IPS-18c (cell line): ENCODE measurements around the gene CYP4F3.
"Not testable (repeated sequence)": the region's sequence is repeated elsewhere in the genome, so short reads cannot be mapped to it uniquely, and the experiment has no call there.

ENCODE experiments used
- H3K4me3 ChIP-seq: 2 replicates; pipeline ENCODE4 v1.7.0; 2013; ENCODE audit warnings: low read depth, mild to moderate bottlenecking, low read length, moderate library complexity; ENCODE audit not compliant: insufficient read depth
- H3K9me3 ChIP-seq: one replicate; pipeline ENCODE4 v1.6.1; 2013; ENCODE audit warnings: mild to moderate bottlenecking, low read length, moderate library complexity; ENCODE audit not compliant: control insufficient read depth, insufficient read depth

CYP4F3 gene

GRCh38 chr19:15649526-15649925 is 8.8 kb downstream of the CYP4F3 start:
- Histone ChIP-seq H3K9me3 (peaks cover 4% of the 10 kb centered on the region), H3K4me3 (no peak overlapping the region)

- H3K9me3 ChIP-seq: not testable (repeated sequence)
These were observed 9.4 kb downstream of the CYP4F3 start for GRCh38 chr19:15650123-15650522.

GRCh38 chr19:15651791-15652190 is 11.1 kb downstream of the CYP4F3 start:
- Histone ChIP-seq H3K4me3 (no peak overlapping the region), H3K9me3 (peaks cover 2% of the 10 kb centered on the region)

More at GRCh38 chr19:15650123-15650522, 9.4 kb downstream of the CYP4F3 start:
- not testable (repeated sequence) for H3K4me3 ChIP-seq

DNA sequence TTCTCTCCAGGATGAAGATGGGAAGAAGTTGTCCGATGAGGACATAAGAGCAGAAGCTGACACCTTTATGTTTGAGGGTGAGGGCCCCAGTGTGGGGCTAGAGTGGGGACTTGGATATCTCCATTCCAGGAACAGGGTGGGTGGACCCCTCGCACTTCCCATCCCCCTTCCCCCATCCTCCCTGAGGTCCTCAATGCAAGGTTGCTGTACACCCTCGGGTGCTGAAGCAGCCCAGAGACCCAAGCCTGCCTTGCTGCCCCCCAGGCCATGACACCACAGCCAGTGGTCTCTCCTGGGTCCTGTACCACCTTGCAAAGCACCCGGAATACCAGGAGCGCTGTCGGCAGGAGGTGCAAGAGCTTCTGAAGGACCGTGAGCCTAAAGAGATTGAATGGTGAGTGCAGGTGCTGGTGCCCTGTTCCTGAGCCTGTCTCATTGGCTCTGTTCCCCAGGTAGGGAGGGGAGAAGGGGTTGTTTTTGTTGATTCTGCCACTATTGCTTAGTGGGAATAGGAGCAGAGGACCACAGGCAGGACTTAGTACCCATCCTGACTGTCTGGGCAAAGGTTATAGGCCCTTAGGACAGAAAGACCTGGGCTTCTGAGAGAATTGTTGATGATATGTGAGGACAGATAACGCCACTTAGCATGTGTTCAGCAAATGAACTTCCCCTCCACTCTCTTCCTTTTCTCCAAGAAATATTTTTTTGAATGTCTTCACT is 12.0 kb downstream of the CYP4F3 start:
- Histone ChIP-seq H3K4me3 (no peak overlapping the region), H3K9me3 (peaks cover 2% of the 10 kb centered on the region)

- H3K9me3 ChIP-seq: peaks cover 2% of the 10 kb centered on the region
- no peak overlapping the region for H3K4me3 ChIP-seq
These were observed 15.8 kb downstream of the CYP4F3 start for GRCh38 chr19:15656467-15656866.

DNA sequence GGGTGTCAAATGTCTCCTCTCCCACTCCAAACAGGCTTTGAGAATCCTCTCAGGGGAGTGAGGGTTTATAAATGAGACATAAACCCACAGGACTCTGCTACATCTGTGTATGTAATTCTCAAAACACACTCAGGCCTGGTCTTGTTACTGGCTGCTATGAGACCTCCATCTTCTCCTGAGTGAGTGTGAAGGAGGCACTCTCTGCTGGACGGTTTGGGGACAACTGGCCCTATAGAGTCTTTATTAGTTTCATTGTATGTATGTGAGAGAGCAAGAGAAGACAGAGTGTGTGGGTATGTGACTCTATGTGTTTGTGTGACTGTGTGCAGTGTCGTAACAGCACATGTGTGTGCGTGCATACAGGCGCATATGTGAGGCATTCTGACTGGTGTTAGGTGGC is 22.6 kb downstream of the CYP4F3 start:
- Histone ChIP-seq H3K4me3 (no peak overlapping the region), H3K9me3 (peaks cover 6% of the 10 kb centered on the region)

GRCh38 chr19:15666186-15666585 is 25.5 kb downstream of the CYP4F3 start:
- Histone ChIP-seq H3K9me3 (peaks cover 6% of the 10 kb centered on the region), H3K4me3 (no peak overlapping the region)

GRCh38 chr19:15666883-15667282 is 26.2 kb downstream of the CYP4F3 start:
- Histone ChIP-seq H3K4me3 (no peak overlapping the region), H3K9me3 (peaks cover 6% of the 10 kb centered on the region)

GRCh38 chr19:15669440-15669839 is 28.7 kb downstream of the CYP4F3 start:
- Histone ChIP-seq H3K4me3 (no peak overlapping the region), H3K9me3 (peaks cover 6% of the 10 kb centered on the region)

- Histone ChIP-seq H3K4me3 (no peak overlapping the region), H3K9me3 (peaks cover 6% of the 10 kb centered on the region)
These were observed 29.2 kb downstream of the CYP4F3 start for GRCh38 chr19:15669891-15670290.

- peaks cover 6% of the 10 kb centered on the region for H3K9me3 ChIP-seq
These were observed 30.6 kb downstream of the CYP4F3 start for GRCh38 chr19:15671237-15671821.

DNA sequence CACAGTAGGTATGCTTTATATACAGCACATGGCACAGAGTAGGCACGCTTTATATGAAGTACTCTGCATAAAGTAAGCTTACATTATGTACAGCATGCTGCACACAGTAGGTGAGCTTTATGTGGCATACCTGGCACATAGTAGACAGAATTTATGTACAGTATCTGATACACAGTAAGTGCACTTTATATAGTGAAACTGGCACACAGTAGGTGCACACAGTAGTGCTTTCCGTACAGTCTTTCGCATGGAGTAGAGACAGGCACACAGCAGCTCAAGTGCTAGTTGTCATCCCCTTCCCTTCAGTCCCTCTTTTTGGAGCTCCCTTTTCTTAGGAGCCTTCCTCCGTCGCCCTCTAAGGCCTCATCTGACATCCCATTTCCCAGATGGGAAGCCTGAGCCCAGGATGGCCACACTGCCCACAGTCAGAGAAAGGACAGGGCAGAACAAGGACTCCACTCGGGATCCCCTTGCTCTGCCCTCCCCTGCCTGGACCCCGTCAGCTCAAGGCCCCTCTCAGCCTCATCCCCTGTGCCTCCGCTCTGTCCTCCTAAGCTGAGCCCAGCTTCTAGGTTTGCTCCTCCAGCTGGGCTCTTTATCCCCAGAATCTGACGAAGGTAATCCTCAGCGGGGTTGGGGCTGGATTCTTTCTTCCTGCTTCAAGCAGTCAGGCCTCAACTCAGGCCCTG is 31.3 kb downstream of the CYP4F3 start:
- no peak overlapping the region; the same call in 1 of the 2 replicates for H3K4me3 ChIP-seq
- H3K9me3 ChIP-seq: peaks cover 2% of the 10 kb centered on the region

More at GRCh38 chr19:15671237-15671821, 30.6 kb downstream of the CYP4F3 start:
- no peak overlapping the region for H3K4me3 ChIP-seq

DNA sequence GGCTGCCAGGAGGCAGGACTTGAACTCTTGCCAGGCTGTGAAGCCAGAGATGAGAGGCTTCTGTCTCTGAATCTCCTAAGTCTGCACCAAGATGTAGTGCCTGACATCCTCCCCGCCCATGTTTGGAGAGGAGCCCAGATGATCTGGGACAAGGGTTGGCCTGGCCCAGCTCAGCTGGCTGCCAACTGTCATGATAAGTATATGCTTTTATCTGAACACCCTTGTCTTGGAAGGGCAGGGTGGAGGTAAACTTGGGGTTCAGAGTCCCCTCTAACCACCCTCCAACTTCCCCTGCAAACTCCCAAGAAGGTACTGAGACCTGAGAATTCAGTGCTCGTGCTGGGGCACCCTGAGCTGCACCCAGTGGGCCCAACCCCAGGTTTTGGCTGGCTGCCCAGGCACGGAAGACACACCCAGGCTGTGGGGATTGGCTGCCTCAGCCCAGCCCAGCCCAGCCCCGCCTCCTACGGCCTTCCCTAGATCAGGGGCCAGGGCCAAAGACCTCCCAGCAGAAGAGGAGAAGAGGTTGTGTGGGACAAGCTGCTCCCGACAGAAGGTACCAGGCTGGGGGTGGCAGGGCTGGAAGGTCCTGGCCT is 32.0 kb downstream of the CYP4F3 start, which contains the start of gene CYP4F12:
TSS of gene CYP4F12 (plus strand) at position 508 of the 596 bp plus-strand sequence. CDS start 443 bp downstream, outside the sequence.
- H3K9me3 ChIP-seq: peaks cover 2% of the 10 kb centered on the region
- H3K4me3 ChIP-seq: no peak within 1 kb of the TSS; the same call in 1 of the 2 replicates

DNA sequence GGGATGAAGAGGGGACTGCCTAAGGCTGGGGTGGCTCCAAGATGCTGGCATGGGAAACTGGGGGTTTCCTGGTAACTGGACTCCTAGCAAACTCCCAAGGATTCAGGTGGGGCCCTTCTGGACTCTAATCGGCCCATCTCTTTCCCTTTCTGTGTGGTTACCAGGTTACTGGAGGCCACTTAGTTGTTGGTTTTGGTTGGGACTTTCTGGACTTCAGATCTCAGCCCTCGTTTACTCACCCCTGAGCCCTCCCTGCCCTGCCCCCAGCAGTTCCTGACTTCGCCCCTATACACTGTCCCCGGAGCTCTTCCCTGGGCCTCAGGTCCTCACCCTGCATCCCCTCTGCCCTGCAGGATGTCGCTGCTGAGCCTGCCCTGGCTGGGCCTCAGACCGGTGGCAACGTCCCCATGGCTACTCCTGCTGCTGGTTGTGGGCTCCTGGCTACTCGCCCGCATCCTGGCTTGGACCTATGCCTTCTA is 32.5 kb downstream of the CYP4F3 start:
- Histone ChIP-seq H3K9me3 (peaks cover 2% of the 10 kb centered on the region), H3K4me3 (no peak overlapping the region)

DNA sequence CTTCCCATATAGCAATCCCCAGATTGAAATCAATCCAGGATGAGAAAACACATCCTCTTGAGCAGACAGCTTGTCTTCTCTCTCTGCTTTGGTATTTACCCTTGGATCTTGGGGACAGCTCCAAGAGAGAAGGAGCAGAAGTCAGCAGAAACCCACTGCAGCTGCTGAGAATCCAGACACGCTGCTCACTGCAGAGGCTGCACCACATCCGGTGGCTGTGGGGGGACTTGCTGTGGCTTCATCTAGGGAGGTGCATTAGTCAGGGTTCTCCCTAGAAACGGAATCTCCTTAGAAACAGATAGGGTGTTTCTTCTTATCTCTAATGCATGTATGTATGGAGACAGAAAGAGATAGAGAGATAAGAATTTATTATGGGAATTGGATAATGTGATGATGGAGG is 34.9 kb downstream of the CYP4F3 start:
- Histone ChIP-seq H3K9me3 (peaks cover 4% of the 10 kb centered on the region), H3K4me3 (no peak overlapping the region)

- peaks cover 6% of the 10 kb centered on the region for H3K9me3 ChIP-seq
These were observed 38.4 kb downstream of the CYP4F3 start for GRCh38 chr19:15679089-15679488.

DNA sequence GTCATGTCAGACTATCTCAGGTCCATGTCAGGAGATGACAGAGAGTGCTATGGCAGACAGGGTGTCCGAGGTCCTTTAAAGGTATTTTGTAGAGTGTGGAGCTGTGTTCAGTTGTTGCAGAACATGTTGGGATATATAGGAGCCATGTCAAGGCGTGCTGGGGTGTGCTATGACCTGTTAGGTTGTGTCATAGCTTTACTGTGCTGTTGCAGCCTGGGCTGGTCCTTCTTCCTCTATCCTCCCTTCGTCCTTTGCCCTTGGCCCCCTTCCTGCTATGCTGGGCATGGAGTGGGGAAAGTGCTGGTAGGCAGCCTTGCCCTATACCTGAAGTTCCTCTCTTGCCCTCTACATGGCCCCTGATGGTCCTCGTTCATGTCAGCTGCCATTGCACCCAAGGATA is 39.2 kb downstream of the CYP4F3 start:
- not testable (repeated sequence) for H3K9me3 ChIP-seq, H3K4me3 ChIP-seq

More at GRCh38 chr19:15679089-15679488, 38.4 kb downstream of the CYP4F3 start:
- no peak overlapping the region for H3K4me3 ChIP-seq
